GM21423 (cell line): Measurements from ENCODE around the gene RILP.

Experiments used
- ATAC-seq: cut with Tn5 transposase; IDR thresholded peaks from one replicate; pipeline ENCODE4 v1.9.1; 2021; ENCODE audit warnings: mild to moderate bottlenecking, moderate library complexity; ENCODE audit not compliant: unreplicated experiment

The RILP gene

DNA sequence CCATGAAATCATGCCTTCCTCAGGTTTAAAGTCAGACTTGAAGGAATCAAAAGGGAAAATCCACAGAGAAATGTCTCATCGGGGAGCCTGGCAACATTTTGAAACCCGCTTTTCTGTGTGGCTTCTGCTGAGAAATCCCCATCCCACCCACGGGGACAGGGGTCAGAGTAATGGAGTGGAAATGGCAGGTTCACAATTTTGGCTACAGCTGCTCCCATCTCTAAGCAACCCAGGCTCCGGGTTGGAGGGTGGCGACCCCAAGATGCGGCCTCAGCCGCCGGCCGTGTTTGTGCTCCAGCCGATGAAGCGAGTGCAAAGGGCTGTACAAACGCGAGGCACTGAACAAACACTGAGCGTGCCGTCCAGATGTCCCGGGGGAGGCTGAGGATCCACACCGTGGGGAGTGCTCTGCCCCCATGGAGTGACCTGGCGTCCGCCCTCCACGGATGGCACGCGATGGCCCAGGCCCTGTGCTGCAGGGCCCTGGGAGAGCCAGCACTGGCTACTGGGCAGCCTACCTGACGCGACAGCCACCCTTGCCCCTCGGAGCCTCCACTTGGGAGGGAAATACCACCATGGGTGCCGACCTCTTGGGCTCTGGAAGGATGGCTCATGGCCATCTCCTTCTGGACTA, 43.2 kb downstream of the RILP start:
- no peak for ATAC-seq

DNA sequence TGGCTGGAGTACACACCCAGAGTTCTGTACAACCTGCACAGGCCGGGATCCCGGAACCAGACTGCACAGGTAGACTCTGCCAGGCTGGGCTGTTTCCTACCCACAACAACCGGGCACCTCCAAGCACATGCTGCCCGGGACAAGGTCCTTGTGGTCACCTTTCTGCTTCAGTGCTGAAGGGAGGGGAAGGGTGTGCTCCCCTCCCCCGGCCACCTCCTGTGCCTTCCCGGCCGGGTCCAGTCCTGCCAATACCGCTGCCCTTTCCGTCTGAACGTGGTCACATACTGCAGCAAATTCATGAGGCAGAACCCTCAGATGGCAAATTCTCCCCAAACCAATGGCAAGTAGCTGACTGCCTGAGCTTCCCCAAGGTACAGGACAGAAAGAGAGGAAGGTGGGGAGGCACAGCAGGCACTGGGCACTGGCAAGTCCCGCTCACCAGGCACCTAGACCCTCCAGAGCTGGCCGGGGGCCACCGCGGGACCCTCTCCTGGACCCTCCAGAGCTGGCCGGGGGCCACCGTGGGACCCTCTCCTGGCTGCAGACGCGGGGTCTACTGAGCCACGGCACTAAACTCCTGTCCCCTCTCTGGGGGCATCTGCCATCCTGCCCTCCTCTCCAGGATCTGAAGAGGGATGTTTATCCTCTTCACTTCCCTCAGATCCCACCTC, 43.9 kb downstream of the RILP start:
- no peak for ATAC-seq

DNA sequence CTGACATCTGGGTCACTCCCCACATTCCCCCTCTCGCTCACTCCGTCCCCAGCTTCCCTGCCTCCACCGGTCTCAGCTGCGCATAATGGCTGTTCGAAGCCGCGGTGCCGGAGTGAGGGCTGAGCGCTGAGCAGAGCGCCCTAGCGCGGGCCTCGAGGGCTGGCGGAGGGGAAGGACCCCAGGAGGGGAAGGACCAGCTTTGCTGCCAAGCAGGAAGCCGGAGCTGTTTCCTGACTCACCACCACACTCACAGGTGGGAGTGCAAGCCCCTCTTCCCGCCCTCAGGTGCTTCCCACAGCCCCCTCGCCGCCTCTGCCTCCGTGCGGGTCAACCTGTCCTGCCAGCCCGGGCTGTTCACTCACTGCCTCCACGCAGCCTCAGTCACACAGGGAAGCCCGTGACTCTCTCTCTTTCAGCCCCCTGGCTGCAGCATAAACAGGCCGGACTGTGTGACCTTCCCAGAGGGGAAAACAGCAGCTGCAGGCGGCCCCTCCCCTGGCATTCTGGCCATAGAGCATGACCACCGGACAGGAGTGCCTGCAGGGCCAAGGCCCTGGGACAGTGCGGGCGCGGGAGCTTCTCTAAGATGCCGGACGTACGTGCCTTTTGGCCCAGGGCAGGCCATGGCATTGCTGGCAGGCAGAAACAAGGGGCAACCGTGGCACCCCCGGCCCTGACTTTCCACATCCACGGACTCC, 44.7 kb downstream of the RILP start:
- ATAC-seq, result no peak

DNA sequence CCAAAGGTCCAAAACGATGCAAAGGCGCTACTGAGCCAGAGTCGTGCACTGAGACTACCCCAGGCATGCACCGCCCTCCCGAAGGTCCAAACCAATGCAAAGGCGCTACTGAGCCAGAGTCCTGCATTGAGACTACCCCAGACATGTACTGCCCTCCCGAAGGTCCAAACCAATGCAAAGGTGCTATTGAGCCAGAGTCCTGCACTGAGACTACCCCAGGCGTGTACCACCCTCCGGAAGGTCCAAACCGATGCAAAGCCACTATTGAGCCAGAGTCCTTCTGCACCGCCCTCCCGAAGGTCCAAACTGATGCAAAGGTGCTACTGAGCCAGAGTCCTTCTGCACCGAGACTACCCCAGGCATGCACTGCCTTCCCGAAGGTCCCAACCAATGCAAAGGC, 48.1 kb downstream of the RILP start:
- no peak for ATAC-seq

DNA sequence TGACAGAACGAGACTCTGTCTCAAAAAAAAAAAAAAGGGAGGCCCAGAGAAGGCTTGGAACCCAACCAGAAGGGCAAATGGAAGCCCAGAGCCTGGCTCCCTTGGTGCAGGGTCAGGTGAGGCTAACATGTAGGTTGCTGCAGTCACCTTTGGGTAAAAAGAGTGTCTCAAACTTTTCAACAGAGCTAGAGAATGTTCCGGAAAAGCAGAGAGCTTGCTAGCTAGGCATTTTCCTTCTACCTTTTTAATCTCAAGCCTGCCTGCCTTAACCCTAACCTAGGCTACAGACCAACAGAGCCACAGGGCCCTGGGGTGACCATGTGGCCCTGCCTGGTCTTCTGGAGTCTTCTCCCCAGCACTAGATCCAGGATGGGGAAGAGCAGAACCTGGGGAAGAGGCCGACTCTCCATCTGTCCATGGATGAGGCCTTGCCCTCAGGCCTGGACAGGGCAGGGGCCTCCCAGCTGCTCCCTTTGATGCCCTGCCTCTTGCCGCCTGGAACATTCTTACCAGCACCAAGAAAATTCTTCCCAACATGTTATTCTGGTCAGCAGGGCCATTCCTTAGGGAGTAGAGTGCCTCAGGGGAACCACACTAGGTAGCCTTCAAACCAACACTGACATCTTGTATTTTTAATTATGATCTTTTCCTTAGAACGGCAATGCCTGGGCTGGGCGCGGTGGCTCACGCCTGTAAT, 51.1 kb downstream of the RILP start:
- ATAC-seq, result no peak

DNA sequence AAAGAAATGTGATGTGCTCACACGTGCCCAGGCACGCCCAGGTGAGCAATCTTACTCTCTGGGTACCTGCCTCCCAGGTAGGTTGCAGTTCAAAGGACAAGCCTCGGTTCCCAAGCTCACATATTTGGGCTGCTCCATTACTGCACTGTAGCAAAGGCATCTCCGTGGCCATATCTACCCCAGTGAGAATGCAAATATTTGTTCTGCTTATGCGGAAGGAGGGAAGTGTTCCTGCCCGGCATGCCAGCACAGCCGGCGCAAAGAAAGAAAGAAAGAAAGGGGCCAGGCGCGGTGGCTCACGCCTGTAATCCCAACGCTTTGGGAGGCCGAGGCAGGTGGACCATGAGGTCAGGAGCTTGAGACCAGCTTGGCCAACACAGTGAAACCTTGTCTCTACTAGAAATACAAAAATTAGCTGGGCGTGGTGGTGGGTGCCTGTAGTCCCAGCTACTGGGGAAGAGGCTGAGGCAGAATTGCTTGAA, 51.8 kb downstream of the RILP start:
- ATAC-seq, result no peak
